ENCODE data around the gene KCNJ14.

The KCNJ14 gene

GRCh38 chr19:48500830-48501493 is 45.6 kb downstream of the KCNJ14 start:
- H2BK120ac ChIP-seq (ENCODE audit: insufficient read depth, low read length, poor library complexity), result peak overlapping the region; percentile 41
- no peaks in the 10 kb centered on the region for H3K27me3 ChIP-seq (ENCODE audit: insufficient read depth, low read length)
- peaks cover 9% of the 10 kb centered on the region for H3K79me1 ChIP-seq (ENCODE audit: low read length)
- WGBS (ENCODE audit: extremely low coverage, insufficient coverage, insufficient read length), result no CpG with 5 or more reads among the region's 32 CpGs
- H3K9ac ChIP-seq (ENCODE audit: low read length), result no peak overlapping the region
- H3K9me3 ChIP-seq (ENCODE audit: insufficient read depth, low read depth, low read length), result no peaks in the 10 kb centered on the region
- peak overlapping the region; percentile 21 for H2AFZ ChIP-seq (ENCODE audit: insufficient read depth, low read length, poor library complexity)
- peaks cover 2% of the 10 kb centered on the region for H3K79me2 ChIP-seq (ENCODE audit: control insufficient read depth, insufficient read depth, low read length, poor library complexity)
- no peak overlapping the region for H3K23ac ChIP-seq (ENCODE audit: low read length)
- H3K4me1 ChIP-seq (ENCODE audit: control insufficient read depth in 1 of 2, insufficient read depth in 2 of 2, low read length in 2 of 2), result peaks cover 12 to 19% of the 10 kb centered on the region in 2 experiments
- H4K91ac ChIP-seq (ENCODE audit: low read depth, low read length), result peak overlapping the region; percentile 76
- peak overlapping the region; percentile 22 for H2AK5ac ChIP-seq (ENCODE audit: low read length)
- H2BK12ac ChIP-seq (ENCODE audit: low read length), result peak overlapping the region; percentile 19
- H2BK5ac ChIP-seq (ENCODE audit: low read depth, low read length, poor library complexity), result peak overlapping the region; percentile 28
- H3K14ac ChIP-seq (ENCODE audit: low read length), result peak overlapping the region; percentile 45
- DNase-seq, result no peak
- peak overlapping the region; percentile 31 for H3K18ac ChIP-seq (ENCODE audit: low read length)
- H3K4me2 ChIP-seq (ENCODE audit: low read length), result peak overlapping the region; percentile 61
- H4K8ac ChIP-seq (ENCODE audit: low read depth, low read length), result peak overlapping the region; percentile 63
- peaks cover 0 to 1% of the 10 kb centered on the region in 2 experiments for H3K36me3 ChIP-seq (ENCODE audit: control insufficient read depth in 1 of 2, insufficient read depth in 2 of 2, low read length in 2 of 2)
- peak overlapping the region; percentile 58 for H3K4me3 ChIP-seq (ENCODE audit: low read depth, low read length)
- H3K4ac ChIP-seq (ENCODE audit: low read depth, low read length), result peak overlapping the region; percentile 33
- H4K12ac ChIP-seq (ENCODE audit: low read depth, low read length), result peak overlapping the region; percentile 43
- peak overlapping the region; percentile 57 for H3K27ac ChIP-seq (ENCODE audit: low read depth, low read length)

DNA sequence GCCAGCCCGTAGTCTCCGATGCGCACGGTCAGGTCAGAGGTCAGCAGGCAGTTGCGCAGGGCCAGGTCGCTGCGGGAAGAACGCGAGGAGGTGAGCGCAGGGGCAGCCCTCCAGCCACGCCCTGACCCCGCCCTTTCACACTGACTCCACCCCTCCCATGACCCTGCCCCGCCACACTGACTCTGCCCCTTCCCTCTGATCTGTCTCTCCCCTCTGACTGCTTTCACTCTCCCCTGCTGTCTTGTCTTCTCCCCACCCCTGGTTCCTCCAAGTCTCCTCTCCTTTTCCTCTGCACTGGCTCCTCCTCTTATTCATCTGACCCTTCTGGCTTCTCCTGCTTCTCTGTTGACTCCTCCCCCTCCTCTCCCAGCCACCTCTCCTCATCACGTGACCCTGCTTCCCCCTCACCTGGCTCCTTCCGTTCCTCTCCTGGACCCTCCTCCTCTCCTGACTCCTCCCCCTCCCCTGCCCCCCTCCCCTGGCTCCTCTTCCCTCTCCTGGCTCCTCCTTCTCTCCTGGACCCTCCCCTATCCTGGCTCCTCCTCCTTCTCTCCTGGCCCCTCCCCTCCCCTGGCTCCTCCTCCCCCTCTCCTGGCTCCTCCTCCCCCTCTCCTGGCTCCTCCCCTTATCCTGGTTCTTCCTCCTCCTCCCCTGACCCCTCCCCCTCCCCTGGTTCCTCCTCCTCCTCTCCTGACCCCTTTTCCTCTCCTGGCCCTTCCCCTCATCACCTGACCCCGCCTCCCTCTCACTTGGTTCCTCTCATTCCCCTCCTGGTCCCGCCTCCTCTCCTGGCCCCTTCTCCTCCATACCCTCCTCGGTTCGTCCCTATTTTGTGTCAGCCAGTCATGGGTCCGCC is 46.3 kb downstream of the KCNJ14 start:
- Histone ChIP-seq H2AK5ac (ENCODE audit: low read length) (peak overlapping the region; percentile 22), H3K4me3 (ENCODE audit: low read depth, low read length) (peak overlapping the region; percentile 58), H3K27me3 (ENCODE audit: insufficient read depth, low read length) (no peaks in the 10 kb centered on the region), H3K36me3 (ENCODE audit: control insufficient read depth in 1 of 2, insufficient read depth in 2 of 2, low read length in 2 of 2) (peaks cover 0 to 1% of the 10 kb centered on the region in 2 experiments), H2BK5ac (ENCODE audit: low read depth, low read length, poor library complexity) (peak overlapping the region; percentile 1), H3K9me3 (ENCODE audit: insufficient read depth, low read depth, low read length) (peaks cover 1% of the 10 kb centered on the region), H3K79me1 (ENCODE audit: low read length) (peaks cover 9% of the 10 kb centered on the region), H4K12ac (ENCODE audit: low read depth, low read length) (peak overlapping the region; percentile 43), H3K18ac (ENCODE audit: low read length) (peak overlapping the region; percentile 31), H2AFZ (ENCODE audit: insufficient read depth, low read length, poor library complexity) (peak overlapping the region; percentile 21), H3K27ac (ENCODE audit: low read depth, low read length) (peak overlapping the region; percentile 57), H2BK120ac (ENCODE audit: insufficient read depth, low read length, poor library complexity) (no peak overlapping the region), H4K8ac (ENCODE audit: low read depth, low read length) (peak overlapping the region; percentile 63), H3K14ac (ENCODE audit: low read length) (peak overlapping the region; percentile 45), H2BK12ac (ENCODE audit: low read length) (no peak overlapping the region), H4K91ac (ENCODE audit: low read depth, low read length) (peak overlapping the region; percentile 76), H3K9ac (ENCODE audit: low read length) (no peak overlapping the region), H3K4me1 (ENCODE audit: control insufficient read depth in 1 of 2, insufficient read depth in 2 of 2, low read length in 2 of 2) (peaks cover 12 to 19% of the 10 kb centered on the region in 2 experiments), H3K4ac (ENCODE audit: low read depth, low read length) (no peak overlapping the region), H3K4me2 (ENCODE audit: low read length) (peak overlapping the region; percentile 74), H3K23ac (ENCODE audit: low read length) (no peak overlapping the region), H3K79me2 (ENCODE audit: control insufficient read depth, insufficient read depth, low read length, poor library complexity) (peaks cover 2% of the 10 kb centered on the region)
- peak; percentile 88 to 92 for DNase-seq
- no CpG with 5 or more reads among the region's 20 CpGs for WGBS (ENCODE audit: extremely low coverage, insufficient coverage, insufficient read length)

- no peak overlapping the region for H3K9ac ChIP-seq (ENCODE audit: low read length)
- no peak overlapping the region for H3K18ac ChIP-seq (ENCODE audit: low read length)
- H3K23ac ChIP-seq (ENCODE audit: low read length), result no peak overlapping the region
- peaks cover 1% of the 10 kb centered on the region for H3K9me3 ChIP-seq (ENCODE audit: insufficient read depth, low read depth, low read length)
- H3K4me1 ChIP-seq (ENCODE audit: control insufficient read depth in 1 of 2, insufficient read depth in 2 of 2, low read length in 2 of 2), result peaks cover 9 to 15% of the 10 kb centered on the region in 2 experiments
- no peak overlapping the region for H2BK5ac ChIP-seq (ENCODE audit: low read depth, low read length, poor library complexity)
- H3K79me1 ChIP-seq (ENCODE audit: low read length), result peaks cover 9% of the 10 kb centered on the region
- H3K27ac ChIP-seq (ENCODE audit: low read depth, low read length), result no peak overlapping the region
- no peaks in the 10 kb centered on the region for H3K27me3 ChIP-seq (ENCODE audit: insufficient read depth, low read length)
- H4K8ac ChIP-seq (ENCODE audit: low read depth, low read length), result no peak overlapping the region
- peaks cover 2% of the 10 kb centered on the region for H3K79me2 ChIP-seq (ENCODE audit: control insufficient read depth, insufficient read depth, low read length, poor library complexity)
- H3K4me3 ChIP-seq (ENCODE audit: low read depth, low read length), result no peak overlapping the region
- no peak overlapping the region for H2BK12ac ChIP-seq (ENCODE audit: low read length)
- H2BK120ac ChIP-seq (ENCODE audit: insufficient read depth, low read length, poor library complexity), result peak overlapping the region; percentile 21
- peak overlapping the region; percentile 12 for H3K14ac ChIP-seq (ENCODE audit: low read length)
- no CpG with 5 or more reads among the region's 27 CpGs for WGBS (ENCODE audit: extremely low coverage, insufficient coverage, insufficient read length)
- H2AFZ ChIP-seq (ENCODE audit: insufficient read depth, low read length, poor library complexity), result no peak overlapping the region
- H3K4ac ChIP-seq (ENCODE audit: low read depth, low read length), result no peak overlapping the region
- peak; percentile 95 to 97 for DNase-seq
- H4K91ac ChIP-seq (ENCODE audit: low read depth, low read length), result peak overlapping the region; percentile 0
- H4K12ac ChIP-seq (ENCODE audit: low read depth, low read length), result no peak overlapping the region
- H3K36me3 ChIP-seq (ENCODE audit: control insufficient read depth in 1 of 2, insufficient read depth in 2 of 2, low read length in 2 of 2), result peaks cover 0 to 1% of the 10 kb centered on the region in 2 experiments
- H3K4me2 ChIP-seq (ENCODE audit: low read length), result peak overlapping the region; percentile 74
- peak overlapping the region; percentile 44 for H2AK5ac ChIP-seq (ENCODE audit: low read length)
These were observed 47.1 kb downstream of the KCNJ14 start for GRCh38 chr19:48502350-48503018.

GRCh38 chr19:48506138-48506733 is 50.9 kb downstream of the KCNJ14 start:
- Histone ChIP-seq H4K8ac (ENCODE audit: low read depth, low read length) (no peak overlapping the region), H3K4me1 (ENCODE audit: control insufficient read depth in 1 of 2, insufficient read depth in 2 of 2, low read length in 2 of 2) (peaks cover 2 to 9% of the 10 kb centered on the region in 2 experiments)

More at GRCh38 chr19:48506138-48506733, 50.9 kb downstream of the KCNJ14 start:
- Histone ChIP-seq H4K91ac (ENCODE audit: low read depth, low read length) (no peak overlapping the region), H3K4me2 (ENCODE audit: low read length) (no peak overlapping the region), H3K4me3 (ENCODE audit: low read depth, low read length) (no peak overlapping the region), H3K9ac (ENCODE audit: low read length) (no peak overlapping the region), H2BK120ac (ENCODE audit: insufficient read depth, low read length, poor library complexity) (no peak overlapping the region), H3K36me3 (ENCODE audit: control insufficient read depth in 1 of 2, insufficient read depth in 2 of 2, low read length in 2 of 2) (no peaks in the 10 kb centered on the region), H3K23ac (ENCODE audit: low read length) (no peak overlapping the region), H3K4ac (ENCODE audit: low read depth, low read length) (no peak overlapping the region), H3K18ac (ENCODE audit: low read length) (no peak overlapping the region), H3K27ac (ENCODE audit: low read depth, low read length) (no peak overlapping the region), H2AK5ac (ENCODE audit: low read length) (no peak overlapping the region), H3K79me1 (ENCODE audit: low read length) (peaks cover 4% of the 10 kb centered on the region), H2AFZ (ENCODE audit: insufficient read depth, low read length, poor library complexity) (no peak overlapping the region), H2BK5ac (ENCODE audit: low read depth, low read length, poor library complexity) (no peak overlapping the region), H3K79me2 (ENCODE audit: control insufficient read depth, insufficient read depth, low read length, poor library complexity) (peaks cover under 1% of the 10 kb centered on the region), H4K12ac (ENCODE audit: low read depth, low read length) (no peak overlapping the region), H3K14ac (ENCODE audit: low read length) (no peak overlapping the region), H3K27me3 (ENCODE audit: insufficient read depth, low read length) (peaks cover 3% of the 10 kb centered on the region), H3K9me3 (ENCODE audit: insufficient read depth, low read depth, low read length) (peaks cover 1% of the 10 kb centered on the region), H2BK12ac (ENCODE audit: low read length) (no peak overlapping the region)
- peak in 1 of 2 donors; percentile 79 for DNase-seq
- no CpG with 5 or more reads among the region's 5 CpGs for WGBS (ENCODE audit: extremely low coverage, insufficient coverage, insufficient read length)

Data from trophoblast cell (in vitro differentiated cells and primary cell).